Skeletal muscle tissue (tissue), 4 donors: Measurements from ENCODE around the gene POLR3F. TPM values are rescaled to one million over a fixed set of nuclear protein-coding genes. Genes with fewer than 3 reads are reported as not detected.
"Not testable (repeated sequence)": the region's sequence is repeated elsewhere in the genome, so short reads cannot be mapped to it uniquely, and the experiment has no call there.

Source experiments
- H3K27ac ChIP-seq: one replicate; pipeline ENCODE4 v1.7.0; 2013; ENCODE audit warnings: mild to moderate bottlenecking, low read depth, low read length, inconsistent platforms
- H3K27me3 ChIP-seq, 3 donors: one replicate each; pipeline ENCODE4 v1.7.0; 2013; ENCODE audit warnings: low read length in 3 of 3; ENCODE audit not compliant: control insufficient read depth in 3 of 3, insufficient read depth in 3 of 3
- H3K36me3 ChIP-seq, 3 donors: one replicate each; pipeline ENCODE4 v1.7.0; 2013; ENCODE audit warnings: low read length in 3 of 3; ENCODE audit not compliant: control insufficient read depth in 3 of 3, insufficient read depth in 3 of 3
- H3K4me1 ChIP-seq, 3 donors: one replicate each; pipeline ENCODE4 v1.7.0; 2013; ENCODE audit warnings: low read length in 3 of 3, mild to moderate bottlenecking in 3 of 3; ENCODE audit not compliant: control insufficient read depth in 3 of 3, insufficient read depth in 3 of 3
- H3K4me3 ChIP-seq, 3 donors: one replicate each; pipeline ENCODE4 v1.7.0; 2013; ENCODE audit warnings: low read length in 3 of 3
- H3K9ac ChIP-seq, 3 donors: one replicate each; pipeline ENCODE4 v1.7.0; 2013; ENCODE audit warnings: low read length in 3 of 3, mild to moderate bottlenecking in 3 of 3, moderate library complexity in 2 of 3, low read depth in 1 of 3
- H3K9me3 ChIP-seq, 3 donors: one replicate each; pipeline ENCODE4 v1.7.0; 2013; ENCODE audit warnings: low read length in 3 of 3; ENCODE audit not compliant: control insufficient read depth in 3 of 3
- total RNA-seq: library from RNA; depleted of rRNA; stranded (reverse); fragments of >200 nt; gene quantifications from one replicate; pipeline ENCODE4 v1.2.3, GENCODE V29; 2014
- donor health status: Osteomylitis.

The POLR3F gene
- total RNA-seq, 1 donor from 2014 or later: 15.1 TPM

- H3K27ac ChIP-seq, H3K9me3 ChIP-seq, H3K36me3 ChIP-seq, H3K4me1 ChIP-seq, H3K9ac ChIP-seq, H3K4me3 ChIP-seq: not testable (repeated sequence)
- peaks cover 0 to 13% (median 5%) of the 10 kb centered on the region in 3 donors for H3K27me3 ChIP-seq
Measured at GRCh38 chr20:18501672-18502071, 34.5 kb downstream of the POLR3F start.

- Histone ChIP-seq H3K9ac (peak overlapping the region in 1 of 3 donors; percentile 47), H3K4me3 (peak overlapping the region in 2 of 3 donors; percentile 13 to 42), H3K27ac (peak overlapping the region; percentile 38), H3K27me3 (peaks cover 0 to 13% (median 5%) of the 10 kb centered on the region in 3 donors), H3K9me3 (no peaks in the 10 kb centered on the region), H3K4me1 (peaks cover 6 to 9% (median 8%) of the 10 kb centered on the region in 3 donors), H3K36me3 (no peaks in the 10 kb centered on the region)
Measured at GRCh38 chr20:18504479-18505060, 37.4 kb downstream of the POLR3F start.

GRCh38 chr20:18506744-18507143, 39.6 kb downstream of the POLR3F start:
- H3K27me3 ChIP-seq: peaks cover 0 to 13% (median 5%) of the 10 kb centered on the region in 3 donors
- H3K36me3 ChIP-seq: peaks cover 3 to 11% (median 7%) of the 10 kb centered on the region in 3 donors
- H3K4me1 ChIP-seq: peaks cover 6 to 9% (median 8%) of the 10 kb centered on the region in 3 donors
- H3K9me3 ChIP-seq: no peaks in the 10 kb centered on the region
- H3K27ac ChIP-seq: peak overlapping the region; percentile 93
- H3K4me3 ChIP-seq: peak overlapping the region; percentile 87 to 99 (median 94)
- H3K9ac ChIP-seq: peak overlapping the region; percentile 88 to 96 (median 90)

- no peaks in the 10 kb centered on the region for H3K9me3 ChIP-seq
- H3K4me1 ChIP-seq: peaks cover 6 to 9% (median 8%) of the 10 kb centered on the region in 3 donors
- peak within 1 kb of the TSS; percentile 93 for H3K27ac ChIP-seq
- peak within 1 kb of the TSS; percentile 87 to 99 (median 94) for H3K4me3 ChIP-seq
- H3K27me3 ChIP-seq: peaks cover 0 to 13% (median 5%) of the 10 kb centered on the region in 3 donors
- H3K9ac ChIP-seq: peak within 1 kb of the TSS; percentile 88 to 96 (median 90)
- H3K36me3 ChIP-seq: peaks cover 5 to 13% (median 11%) of the 10 kb centered on the region in 3 donors
Measured at GRCh38 chr20:18507218-18508191, 40.3 kb downstream of the POLR3F start, which contains the start of gene SEC23B. Gene SEC23B (plus strand): TSS chr20:18507940. CDS start chr20:18510836, 2,896 bp downstream.

GRCh38 chr20:18511571-18511970, 44.4 kb downstream of the POLR3F start:
- H3K9ac ChIP-seq: no peak overlapping the region
- H3K27me3 ChIP-seq: no peaks in the 10 kb centered on the region
- H3K4me3 ChIP-seq: no peak overlapping the region
- H3K9me3 ChIP-seq: no peaks in the 10 kb centered on the region
- H3K36me3 ChIP-seq: peaks cover 7 to 25% (median 17%) of the 10 kb centered on the region in 3 donors
- H3K27ac ChIP-seq: no peak overlapping the region
- H3K4me1 ChIP-seq: peaks cover 6 to 9% (median 8%) of the 10 kb centered on the region in 3 donors

GRCh38 chr20:18513208-18513607, 46.0 kb downstream of the POLR3F start:
- H3K9me3 ChIP-seq: no peaks in the 10 kb centered on the region
- H3K27ac ChIP-seq: no peak overlapping the region
- no peak overlapping the region for H3K9ac ChIP-seq
- peaks cover 7 to 28% (median 17%) of the 10 kb centered on the region in 3 donors for H3K36me3 ChIP-seq
- H3K4me1 ChIP-seq: peaks cover 3 to 4% (median 3%) of the 10 kb centered on the region in 3 donors
- no peaks in the 10 kb centered on the region for H3K27me3 ChIP-seq
- no peak overlapping the region for H3K4me3 ChIP-seq

GRCh38 chr20:18514127-18514526, 46.9 kb downstream of the POLR3F start:
- Histone ChIP-seq H3K9ac (no peak overlapping the region), H3K36me3 (peaks cover 7 to 28% (median 17%) of the 10 kb centered on the region in 3 donors)

GRCh38 chr20:18515973-18516372, 48.8 kb downstream of the POLR3F start:
- peaks cover 7 to 25% (median 13%) of the 10 kb centered on the region in 3 donors for H3K36me3 ChIP-seq

More at GRCh38 chr20:18514127-18514526, 46.9 kb downstream of the POLR3F start:
- no peaks in the 10 kb centered on the region for H3K9me3 ChIP-seq
- H3K4me1 ChIP-seq: no peaks in the 10 kb centered on the region
- no peak overlapping the region for H3K27ac ChIP-seq
- H3K4me3 ChIP-seq: no peak overlapping the region
- H3K27me3 ChIP-seq: no peaks in the 10 kb centered on the region

GRCh38 chr20:18522066-18522465, 54.9 kb downstream of the POLR3F start:
- not testable (repeated sequence) for H3K9me3 ChIP-seq, H3K4me1 ChIP-seq, H3K4me3 ChIP-seq, H3K9ac ChIP-seq, H3K27me3 ChIP-seq, H3K27ac ChIP-seq
- H3K36me3 ChIP-seq: peaks cover 9 to 28% (median 26%) of the 10 kb centered on the region in 3 donors

More at GRCh38 chr20:18515973-18516372, 48.8 kb downstream of the POLR3F start:
- no peak overlapping the region for H3K27ac ChIP-seq
- no peaks in the 10 kb centered on the region for H3K27me3 ChIP-seq
- no peaks in the 10 kb centered on the region for H3K4me1 ChIP-seq
- no peak overlapping the region for H3K4me3 ChIP-seq
- no peaks in the 10 kb centered on the region for H3K9me3 ChIP-seq
- no peak overlapping the region for H3K9ac ChIP-seq
